Endothelial cell of umbilical vein (primary cell): Measurements from ENCODE around the gene TWIST2. TPM values are rescaled to one million over a fixed set of nuclear protein-coding genes. Genes with fewer than 3 reads are reported as not detected.

Experiments
- BruUV-seq: library from RNA; stranded (reverse); fragments of 400-500 nt; replicated peaks from 2 replicates; lab custom pipeline; 2021; lab: Mats Ljungman, UMichigan
- CTCF ChIA-PET: fragments of 300-600, 350-600 bp; sonication (Branson Sonifier 250); formaldehyde crosslinking; loops from one replicate; lab custom pipeline; 2021; ENCODE audit warnings: antibody characterized with exemption, inconsistent platforms; lab: Charles Lee
- POLR2A ChIA-PET: fragments of 300-600, 350-600 bp; sonication (Branson Sonifier 250); formaldehyde crosslinking; loops from one replicate; lab custom pipeline; 2021; ENCODE audit warnings: antibody characterized with exemption, inconsistent platforms; lab: Charles Lee
- DNase-seq: peaks from one replicate; pipeline ENCODE4 v3.0.0-alpha.2; 2011; ENCODE audit warnings: low read depth, low spot score
- FAIRE-seq: peaks from 2 replicates; lab custom pipeline; 2011; peaks lifted over from hg19 to GRCh38; lab: Jason Lieb, UNC
- H2AFZ ChIP-seq: 2 replicates; pipeline ENCODE4 v1.6.0; 2012; ENCODE audit warnings: low read depth, low read length, control low read depth, inconsistent platforms
- H3K27ac ChIP-seq: 2 replicates; pipeline ENCODE4 v1.5.1; 2011; ENCODE audit warnings: low read depth, mild to moderate bottlenecking, control low read depth, low read length, moderate library complexity; ENCODE audit not compliant: insufficient read depth
- H3K27me3 ChIP-seq, 2 experiments: 2 replicates each; pipeline versions ENCODE4 v1.6.0 to v1.6.1; 2011; ENCODE audit warnings: low read length in 2 of 2, mixed read lengths in 1 of 2; ENCODE audit not compliant: control insufficient read depth in 2 of 2, insufficient read depth in 2 of 2
- H3K36me3 ChIP-seq, 2 experiments: 2 replicates in 1 of 2; 3 replicates in 1 of 2; pipeline ENCODE4 v1.5.1; 2011; ENCODE audit warnings: low read length in 2 of 2, mild to moderate bottlenecking in 1 of 2, moderate library complexity in 1 of 2; ENCODE audit not compliant: control insufficient read depth in 2 of 2, insufficient read depth in 2 of 2; ENCODE audit errors: extremely low read depth in 1 of 2
- H3K4me1 ChIP-seq: 3 replicates; pipeline ENCODE4 v1.5.1; 2011; ENCODE audit warnings: mild to moderate bottlenecking, low read length; ENCODE audit not compliant: control insufficient read depth, insufficient read depth; ENCODE audit errors: extremely low read depth
- H3K4me2 ChIP-seq: 2 replicates; pipeline ENCODE4 v1.6.1; 2011; ENCODE audit warnings: low read length, control low read depth, mixed read lengths; ENCODE audit not compliant: insufficient read depth
- H3K4me3 ChIP-seq, 3 experiments: fragments of 200-600 bp in 1 of 3; sonication (generic), shearing (Covaris generic) in 1 of 3; replicated peaks in 1 of 3; 2 replicates each; pipeline ENCODE4 v1.5.1; 2011 to 2016; ENCODE audit warnings: control low read depth in 3 of 3, low read length in 3 of 3, mild to moderate bottlenecking in 2 of 3, inconsistent platforms in 1 of 3, low read depth in 1 of 3, moderate library complexity in 1 of 3; ENCODE audit not compliant: insufficient read depth in 1 of 3
- H3K79me2 ChIP-seq: 2 replicates; pipeline ENCODE4 v1.6.0; 2012; ENCODE audit warnings: low read length, inconsistent platforms; ENCODE audit not compliant: control insufficient read depth, insufficient read depth
- H3K9ac ChIP-seq: replicated peaks from 2 replicates; pipeline ENCODE3; 2011; ENCODE audit warnings: low read length, control low read depth; ENCODE audit not compliant: insufficient read depth; ENCODE audit errors: extremely low read depth
- H3K9me1 ChIP-seq: replicated peaks from 3 replicates; pipeline ENCODE4 v1.6.0; 2011; ENCODE audit warnings: mild to moderate bottlenecking, low read length; ENCODE audit not compliant: control insufficient read depth, insufficient read depth; ENCODE audit errors: extremely low read depth
- H3K9me3 ChIP-seq: replicated peaks from 2 replicates; pipeline ENCODE4 v1.5.1; 2012; ENCODE audit warnings: low read length, inconsistent platforms; ENCODE audit not compliant: control insufficient read depth, insufficient read depth
- H4K20me1 ChIP-seq: replicated peaks from 2 replicates; pipeline ENCODE3; 2011; ENCODE audit warnings: mild to moderate bottlenecking, low read length; ENCODE audit not compliant: control insufficient read depth, insufficient read depth; ENCODE audit errors: extremely low read depth
- EZH2 ChIP-seq: IDR thresholded peaks from 2 replicates; pipeline ENCODE4 v1.6.1; 2012; ENCODE audit warnings: borderline replicate concordance, low read depth, mild to moderate bottlenecking, moderate library complexity, low read length, inconsistent platforms; ENCODE audit not compliant: severe bottlenecking
- FOS ChIP-seq: IDR thresholded peaks from 2 replicates; pipeline ENCODE4 v1.6.1; 2011; ENCODE audit warnings: mild to moderate bottlenecking, low read length, moderate library complexity, borderline replicate concordance; ENCODE audit not compliant: insufficient read depth
- GATA2 ChIP-seq: IDR thresholded peaks from 2 replicates; pipeline ENCODE4 v1.7.0; 2011; ENCODE audit warnings: low read depth, mild to moderate bottlenecking, moderate library complexity, mixed read lengths, low read length; ENCODE audit not compliant: insufficient read length, insufficient read depth
- JUN ChIP-seq: IDR thresholded peaks from 2 replicates; pipeline ENCODE4 v1.6.1; 2011; ENCODE audit warnings: borderline replicate concordance, low read depth; ENCODE audit not compliant: insufficient read length, insufficient read depth
- MYC ChIP-seq: IDR thresholded peaks from one replicate; pipeline ENCODE4 v1.6.1; 2011; ENCODE audit warnings: mild to moderate bottlenecking, low read depth, low read length
- POLR2A ChIP-seq: IDR thresholded peaks from 2 replicates; pipeline ENCODE4 v1.6.1; 2012; ENCODE audit warnings: low read depth, mild to moderate bottlenecking, control low read depth, low read length
- POLR2AphosphoS5 ChIP-seq: IDR thresholded peaks from 2 replicates; pipeline ENCODE4 v1.6.1; 2012; ENCODE audit warnings: low read depth, mild to moderate bottlenecking, control low read depth, low read length, moderate library complexity; ENCODE audit not compliant: insufficient read depth
- dilution Hi-C: fragments of 300-500 bp; cut with MboI; formaldehyde crosslinking; loops from one replicate; pipeline ENCODE4 v1.15.0; 2019; ENCODE audit warnings: low sequenced_read_pairs; ENCODE audit not compliant: extremely low pct_ligation_motif_present
- intact Hi-C: fragments of 100-400 bp; cut with micrococcal nuclease; formaldehyde crosslinking; loops from one replicate; pipeline ENCODE4 v1.10.0; 2022
- polyA plus RNA-seq, 4 experiments: library from polyadenylated mRNA; depleted of rRNA in 3 of 4; stranded (reverse) in 3 of 4; unstranded in 1 of 4; fragments of >200 nt; gene quantifications; 2 replicates each; pipeline versions ENCODE4 v1.2.1 to v1.2.3, GENCODE V29; 2011 to 2012; ENCODE audit warnings: missing spikeins in 1 of 4
- total RNA-seq: library from RNA; stranded (reverse); gene quantifications from 2 replicates; pipeline ENCODE4 v1.2.3, GENCODE V29; 2021
- TF ChIP-seq, protein P1 (sequence below): IDR thresholded peaks from 2 replicates; pipeline ENCODE4 v1.6.1; 2011; ENCODE audit not compliant: insufficient read depth, insufficient read length
- TF ChIP-seq, protein P2 (sequence below), 2 donors: IDR thresholded peaks; 1 replicate in 1 of 2; 2 replicates in 1 of 2; pipeline ENCODE4 v1.5.1; 2011; ENCODE audit warnings: low read length in 2 of 2, mild to moderate bottlenecking in 2 of 2, moderate library complexity in 2 of 2, control low read depth in 1 of 2, inconsistent platforms in 1 of 2, low read depth in 1 of 2; ENCODE audit not compliant: insufficient read depth in 1 of 2; ENCODE audit errors: extremely low read depth in 1 of 2

Gene TWIST2
- total and polyA plus RNA-seq, 2 donors (not counting 3 experiments of a cell fraction or from before 2014, with no cell fraction given): 2.3 to 3.4 TPM

DNA sequence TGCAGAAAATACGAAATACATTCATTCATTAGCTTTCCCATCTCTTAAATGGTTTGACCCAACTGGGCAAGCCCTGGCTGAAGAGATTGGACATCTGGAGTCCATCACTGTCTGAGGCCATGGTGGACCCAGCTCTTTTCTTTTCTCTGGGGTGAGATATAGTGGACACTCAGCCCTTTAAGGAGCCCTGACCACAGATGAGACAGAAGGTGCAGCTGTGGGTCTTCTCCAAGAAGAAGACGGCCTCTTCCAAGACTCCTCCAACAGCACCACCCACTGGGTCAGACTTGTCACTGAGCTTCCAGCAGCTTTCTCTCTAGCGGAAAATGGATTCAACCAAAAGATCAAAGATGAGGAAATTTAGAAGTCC lies 27.2 kb downstream of the TWIST2 start:
- Histone ChIP-seq H2AFZ (no peak overlapping the region), H3K36me3 (no peaks in the 10 kb centered on the region), H3K4me1 (no peaks in the 10 kb centered on the region), H3K27me3 (no peaks in the 10 kb centered on the region), H4K20me1 (no peaks in the 10 kb centered on the region), H3K4me2 (no peak overlapping the region), H3K79me2 (no peaks in the 10 kb centered on the region), H3K27ac (no peak overlapping the region), H3K9me1 (no peaks in the 10 kb centered on the region), H3K4me3 (no peak overlapping the region), H3K9ac (no peak overlapping the region), H3K9me3 (no peaks in the 10 kb centered on the region)
- intact Hi-C loops (no loop called here), dilution Hi-C loops (no loop called here)
- CTCF ChIA-PET: interaction anchor here (0.6 to 2.8 kb wide), 14 partner anchors 13 to 362 kb away, joined by 3 to 24 read pairs (median 4); no protein-coding TSS in a partner anchor
- BruUV-seq: no TSS peak
- no peak for DNase-seq
- no peak for TF ChIP-seq MYC
- TF ChIP-seq, protein P1, sequence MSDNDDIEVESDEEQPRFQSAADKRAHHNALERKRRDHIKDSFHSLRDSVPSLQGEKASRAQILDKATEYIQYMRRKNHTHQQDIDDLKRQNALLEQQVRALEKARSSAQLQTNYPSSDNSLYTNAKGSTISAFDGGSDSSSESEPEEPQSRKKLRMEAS: no peak
- TF ChIP-seq, protein P2, sequence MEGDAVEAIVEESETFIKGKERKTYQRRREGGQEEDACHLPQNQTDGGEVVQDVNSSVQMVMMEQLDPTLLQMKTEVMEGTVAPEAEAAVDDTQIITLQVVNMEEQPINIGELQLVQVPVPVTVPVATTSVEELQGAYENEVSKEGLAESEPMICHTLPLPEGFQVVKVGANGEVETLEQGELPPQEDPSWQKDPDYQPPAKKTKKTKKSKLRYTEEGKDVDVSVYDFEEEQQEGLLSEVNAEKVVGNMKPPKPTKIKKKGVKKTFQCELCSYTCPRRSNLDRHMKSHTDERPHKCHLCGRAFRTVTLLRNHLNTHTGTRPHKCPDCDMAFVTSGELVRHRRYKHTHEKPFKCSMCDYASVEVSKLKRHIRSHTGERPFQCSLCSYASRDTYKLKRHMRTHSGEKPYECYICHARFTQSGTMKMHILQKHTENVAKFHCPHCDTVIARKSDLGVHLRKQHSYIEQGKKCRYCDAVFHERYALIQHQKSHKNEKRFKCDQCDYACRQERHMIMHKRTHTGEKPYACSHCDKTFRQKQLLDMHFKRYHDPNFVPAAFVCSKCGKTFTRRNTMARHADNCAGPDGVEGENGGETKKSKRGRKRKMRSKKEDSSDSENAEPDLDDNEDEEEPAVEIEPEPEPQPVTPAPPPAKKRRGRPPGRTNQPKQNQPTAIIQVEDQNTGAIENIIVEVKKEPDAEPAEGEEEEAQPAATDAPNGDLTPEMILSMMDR (IDR thresholded peaks at IDR 0.05; ENCODE audit: extremely low read depth in 1 of 2, insufficient read depth in 1 of 2, low read depth in 1 of 2, low read length in 2 of 2): no peak
- no peak for TF ChIP-seq POLR2A
- TF ChIP-seq POLR2AphosphoS5: no peak
- no peak for TF ChIP-seq JUN
- no peak for TF ChIP-seq GATA2
- TF ChIP-seq EZH2: no peak
- TF ChIP-seq FOS: no peak
- FAIRE-seq: no peak
- POLR2A ChIA-PET: no interaction called here
